GM23338 (cell line): ENCODE measurements around the gene CD79A.

Source experiments
- EZH2phosphoT487 ChIP-seq: fragments of 200-600 bp; sonication (generic); IDR thresholded peaks from one replicate; pipeline ENCODE4 v1.8.1; 2018; ENCODE audit warnings: antibody characterized with exemption; ENCODE audit not compliant: unreplicated experiment
- TF ChIP-seq, protein P1 (sequence below), 2 experiments: fragments of 200-600 bp in 1 of 2; sonication (generic) in 1 of 2; conservative IDR thresholded peaks; 2 replicates each; pipeline versions ENCODE4 v1.5.1 to v1.6.1; 2016 to 2017; ENCODE audit warnings: antibody characterized with exemption in 2 of 2, low read depth in 2 of 2, mild to moderate bottlenecking in 2 of 2, moderate library complexity in 1 of 2

DNA sequence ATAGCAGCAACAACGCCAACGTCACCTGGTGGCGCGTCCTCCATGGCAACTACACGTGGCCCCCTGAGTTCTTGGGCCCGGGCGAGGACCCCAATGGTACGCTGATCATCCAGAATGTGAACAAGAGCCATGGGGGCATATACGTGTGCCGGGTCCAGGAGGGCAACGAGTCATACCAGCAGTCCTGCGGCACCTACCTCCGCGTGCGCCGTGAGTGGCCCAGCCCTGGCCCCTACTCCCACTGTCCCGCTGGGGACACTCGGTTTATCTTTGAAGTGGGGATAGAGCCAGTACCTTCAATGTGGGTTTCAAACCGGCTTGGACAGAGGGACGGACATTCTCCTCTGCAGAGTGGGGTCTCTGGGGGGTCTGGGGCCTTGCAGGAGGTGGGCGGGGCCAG is 2.0 kb downstream of the CD79A start:
- TF ChIP-seq, protein P1, sequence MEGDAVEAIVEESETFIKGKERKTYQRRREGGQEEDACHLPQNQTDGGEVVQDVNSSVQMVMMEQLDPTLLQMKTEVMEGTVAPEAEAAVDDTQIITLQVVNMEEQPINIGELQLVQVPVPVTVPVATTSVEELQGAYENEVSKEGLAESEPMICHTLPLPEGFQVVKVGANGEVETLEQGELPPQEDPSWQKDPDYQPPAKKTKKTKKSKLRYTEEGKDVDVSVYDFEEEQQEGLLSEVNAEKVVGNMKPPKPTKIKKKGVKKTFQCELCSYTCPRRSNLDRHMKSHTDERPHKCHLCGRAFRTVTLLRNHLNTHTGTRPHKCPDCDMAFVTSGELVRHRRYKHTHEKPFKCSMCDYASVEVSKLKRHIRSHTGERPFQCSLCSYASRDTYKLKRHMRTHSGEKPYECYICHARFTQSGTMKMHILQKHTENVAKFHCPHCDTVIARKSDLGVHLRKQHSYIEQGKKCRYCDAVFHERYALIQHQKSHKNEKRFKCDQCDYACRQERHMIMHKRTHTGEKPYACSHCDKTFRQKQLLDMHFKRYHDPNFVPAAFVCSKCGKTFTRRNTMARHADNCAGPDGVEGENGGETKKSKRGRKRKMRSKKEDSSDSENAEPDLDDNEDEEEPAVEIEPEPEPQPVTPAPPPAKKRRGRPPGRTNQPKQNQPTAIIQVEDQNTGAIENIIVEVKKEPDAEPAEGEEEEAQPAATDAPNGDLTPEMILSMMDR (conservative IDR thresholded peaks at IDR 0.05; ENCODE audit: low read depth in 2 of 2) = no peak
- TF ChIP-seq EZH2phosphoT487 = no peak
